Kidney (tissue), 14 donors: Measurements from ENCODE around the gene MAMSTR. TPM values are rescaled to one million over a fixed set of nuclear protein-coding genes. Genes with fewer than 3 reads are reported as not detected.

ENCODE experiments used
- DNase-seq, 5 donors: peaks; one replicate each; pipeline ENCODE4 v3.0.0-alpha.2; 2013 to 2020
- FAIRE-seq: peaks from 2 replicates; lab custom pipeline; 2012; peaks lifted over from hg19 to GRCh38; lab: Jason Lieb, UNC
- H3K27ac ChIP-seq, 2 donors: one replicate each; pipeline ENCODE4 v1.7.0; 2013; ENCODE audit warnings: low read depth in 2 of 2, low read length in 2 of 2, inconsistent platforms in 1 of 2
- H3K27me3 ChIP-seq: one replicate; pipeline ENCODE4 v1.7.1; 2013; ENCODE audit warnings: low read length, inconsistent platforms; ENCODE audit not compliant: control insufficient read depth, insufficient read depth
- H3K36me3 ChIP-seq, 3 donors: one replicate each; pipeline versions ENCODE4 v1.7.0 to v1.7.1; 2013; ENCODE audit warnings: low read length in 3 of 3, control low read depth in 1 of 3, inconsistent platforms in 1 of 3; ENCODE audit not compliant: insufficient read depth in 3 of 3, control insufficient read depth in 2 of 3
- H3K4me1 ChIP-seq, 3 donors: one replicate each; pipeline versions ENCODE4 v1.7.0 to v1.7.1; 2013; ENCODE audit warnings: low read length in 3 of 3, inconsistent platforms in 1 of 3, low read depth in 1 of 3; ENCODE audit not compliant: control insufficient read depth in 2 of 3, insufficient read depth in 2 of 3
- H3K4me3 ChIP-seq, 3 donors: one replicate each; pipeline versions ENCODE4 v1.7.0 to v1.8.1; 2013; ENCODE audit warnings: low read length in 3 of 3, control low read depth in 1 of 3, inconsistent platforms in 1 of 3
- H3K9ac ChIP-seq, 3 donors: one replicate each; pipeline versions ENCODE4 v1.7.0 to v1.7.1; 2013; ENCODE audit warnings: low read length in 3 of 3, control low read depth in 1 of 3, inconsistent platforms in 1 of 3
- H3K9me3 ChIP-seq, 3 donors: one replicate each; pipeline versions ENCODE4 v1.7.0 to v1.7.1; 2013; ENCODE audit warnings: low read length in 3 of 3, control low read depth in 1 of 3, inconsistent platforms in 1 of 3; ENCODE audit not compliant: control insufficient read depth in 2 of 3, insufficient read depth in 1 of 3
- intact Hi-C: fragments of 100-400 bp; cut with DNase I; formaldehyde crosslinking; loops from one replicate; pipeline ENCODE4 v1.11.1; 2022
- polyA plus RNA-seq: library from polyadenylated mRNA; stranded (reverse); fragments of 350-450 nt; fragmentation: Illumina TruSeq; extraction: RNeasy Lipid Tissue Mini Kit (QIAGEN cat#74804); gene quantifications from one replicate; pipeline ENCODE4 v1.2.3, GENCODE V29; 2014; ENCODE audit warnings: low read depth, low replicate concordance; ENCODE audit not compliant: insufficient read depth
- total RNA-seq: library from RNA; stranded (reverse); fragmentation: NEBNext Ultra II Directional; extraction: Animal tissue kit (Norgen Biotek cat#: 25700); gene quantifications from one replicate; pipeline ENCODE4 v1.2.1, GENCODE V29; 2021
- TF ChIP-seq, protein P1 (sequence below): IDR thresholded peaks from 3 replicates; pipeline ENCODE4 v1.5.1; 2012; ENCODE audit warnings: mild to moderate bottlenecking, moderate library complexity, borderline replicate concordance; ENCODE audit not compliant: insufficient read depth; ENCODE audit errors: extremely low read depth
- donor health status: control.
- donor health status: control.
- donor health status: control.
- donor health status: control.
- donor health status: control.
- donor health status: DM: yes; HTN: yes; CAD: no.
- donor health status: Normal renal cell carcinoma (clear cell type).

The MAMSTR gene
- total and polyA plus RNA-seq, 2 donors from 2014 or later: 2.2 to 3.6 TPM

DNA sequence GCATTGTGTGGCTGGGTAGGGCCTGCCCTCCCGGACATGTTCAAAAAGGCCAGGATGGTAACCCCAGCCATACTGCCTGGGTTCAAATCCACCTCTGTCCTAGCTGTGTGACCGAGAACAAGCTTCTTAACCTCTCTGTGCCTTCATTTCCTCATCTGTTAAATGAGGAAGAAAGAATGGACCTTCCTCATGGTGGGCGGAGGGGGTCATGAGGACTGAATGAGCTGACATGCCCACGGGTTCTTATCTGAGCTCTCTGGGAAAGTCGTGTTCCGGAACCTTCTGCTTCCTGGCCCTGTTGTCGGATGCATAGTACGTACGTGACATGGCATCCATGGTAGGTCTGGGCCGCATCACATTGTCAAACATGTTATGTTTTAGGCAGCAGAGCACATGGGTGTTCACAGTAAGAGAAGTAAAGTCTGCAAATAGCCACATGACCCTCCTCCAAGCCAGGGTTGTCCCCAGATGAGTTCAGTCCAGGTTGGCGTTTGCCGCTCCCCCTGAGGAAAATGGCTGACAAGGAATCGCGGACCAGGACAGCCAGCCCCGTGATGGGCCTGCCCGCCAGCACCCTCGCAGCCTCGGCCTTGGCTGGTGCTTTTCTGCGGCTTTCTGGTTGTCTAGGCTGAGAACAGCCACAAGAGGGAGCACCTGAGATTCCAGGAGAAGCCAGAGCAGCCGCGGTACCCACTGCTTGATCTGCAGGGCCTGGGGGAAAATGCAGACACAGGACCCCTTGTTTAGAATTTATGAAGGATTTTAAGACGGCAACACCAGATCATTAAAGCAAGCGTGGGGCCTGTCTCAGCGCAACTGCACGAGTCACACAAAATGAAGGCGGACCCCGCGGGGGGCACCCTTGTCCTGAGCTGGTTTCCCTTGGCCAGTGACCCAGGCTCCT, 44.4 kb downstream of the MAMSTR start:
- peaks cover 0 to 4% (median 0%) of the 10 kb centered on the region in 3 donors for H3K4me1 ChIP-seq
- no peaks in the 10 kb centered on the region for H3K9me3 ChIP-seq
- no peak for FAIRE-seq
- H3K4me3 ChIP-seq: no peak overlapping the region
- peak overlapping the region in 1 of 2 donors; percentile 5 for H3K27ac ChIP-seq
- TF ChIP-seq, protein P1, sequence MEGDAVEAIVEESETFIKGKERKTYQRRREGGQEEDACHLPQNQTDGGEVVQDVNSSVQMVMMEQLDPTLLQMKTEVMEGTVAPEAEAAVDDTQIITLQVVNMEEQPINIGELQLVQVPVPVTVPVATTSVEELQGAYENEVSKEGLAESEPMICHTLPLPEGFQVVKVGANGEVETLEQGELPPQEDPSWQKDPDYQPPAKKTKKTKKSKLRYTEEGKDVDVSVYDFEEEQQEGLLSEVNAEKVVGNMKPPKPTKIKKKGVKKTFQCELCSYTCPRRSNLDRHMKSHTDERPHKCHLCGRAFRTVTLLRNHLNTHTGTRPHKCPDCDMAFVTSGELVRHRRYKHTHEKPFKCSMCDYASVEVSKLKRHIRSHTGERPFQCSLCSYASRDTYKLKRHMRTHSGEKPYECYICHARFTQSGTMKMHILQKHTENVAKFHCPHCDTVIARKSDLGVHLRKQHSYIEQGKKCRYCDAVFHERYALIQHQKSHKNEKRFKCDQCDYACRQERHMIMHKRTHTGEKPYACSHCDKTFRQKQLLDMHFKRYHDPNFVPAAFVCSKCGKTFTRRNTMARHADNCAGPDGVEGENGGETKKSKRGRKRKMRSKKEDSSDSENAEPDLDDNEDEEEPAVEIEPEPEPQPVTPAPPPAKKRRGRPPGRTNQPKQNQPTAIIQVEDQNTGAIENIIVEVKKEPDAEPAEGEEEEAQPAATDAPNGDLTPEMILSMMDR: peak; percentile 84
- H3K9ac ChIP-seq: peak overlapping the region in 1 of 3 donors; percentile 38
- no peaks in the 10 kb centered on the region for H3K36me3 ChIP-seq
- peak; percentile 86 to 94 (median 91) for DNase-seq
- no peaks in the 10 kb centered on the region for H3K27me3 ChIP-seq
- intact Hi-C loops: no loop called here

DNA sequence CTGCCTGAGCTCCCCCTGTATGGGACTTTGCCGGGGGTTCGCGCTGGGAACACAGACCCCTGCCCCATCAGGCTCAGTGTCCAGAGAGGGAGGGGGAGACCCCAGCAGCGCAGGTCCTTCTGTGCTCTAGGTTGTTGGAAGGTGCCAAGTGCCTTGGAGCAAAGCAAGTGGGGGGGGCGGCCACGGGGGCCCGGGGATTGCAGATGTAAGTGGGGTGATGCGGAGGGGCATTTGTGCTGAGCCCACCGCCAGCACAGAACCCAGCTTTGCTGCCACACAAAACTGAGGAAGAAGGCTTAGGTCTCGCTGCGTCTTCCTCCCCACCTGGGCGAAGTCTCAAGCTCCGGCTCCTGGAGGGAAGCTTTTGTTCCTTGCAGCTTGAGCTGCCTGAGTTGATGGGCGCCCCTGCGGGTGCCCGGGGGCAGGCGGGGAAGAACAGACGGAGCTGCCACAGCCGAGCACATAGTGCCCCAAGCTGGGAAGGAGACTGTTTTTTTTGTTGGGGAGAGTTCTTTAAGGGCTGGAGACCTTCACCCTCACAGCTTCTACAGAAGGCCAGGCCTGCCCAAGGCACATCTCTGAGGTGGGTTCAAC, 45.2 kb downstream of the MAMSTR start:
- intact Hi-C loops: no loop called here
- H3K36me3 ChIP-seq: no peaks in the 10 kb centered on the region
- no peaks in the 10 kb centered on the region for H3K9me3 ChIP-seq
- DNase-seq (no peak), FAIRE-seq (no peak)
- H3K27me3 ChIP-seq: no peaks in the 10 kb centered on the region
- no peak overlapping the region for H3K4me3 ChIP-seq
- H3K9ac ChIP-seq: no peak overlapping the region
- TF ChIP-seq, protein P1: no peak
- H3K4me1 ChIP-seq: peaks cover 0 to 4% (median 0%) of the 10 kb centered on the region in 3 donors
- H3K27ac ChIP-seq: peak overlapping the region in 1 of 2 donors; percentile 5

DNA sequence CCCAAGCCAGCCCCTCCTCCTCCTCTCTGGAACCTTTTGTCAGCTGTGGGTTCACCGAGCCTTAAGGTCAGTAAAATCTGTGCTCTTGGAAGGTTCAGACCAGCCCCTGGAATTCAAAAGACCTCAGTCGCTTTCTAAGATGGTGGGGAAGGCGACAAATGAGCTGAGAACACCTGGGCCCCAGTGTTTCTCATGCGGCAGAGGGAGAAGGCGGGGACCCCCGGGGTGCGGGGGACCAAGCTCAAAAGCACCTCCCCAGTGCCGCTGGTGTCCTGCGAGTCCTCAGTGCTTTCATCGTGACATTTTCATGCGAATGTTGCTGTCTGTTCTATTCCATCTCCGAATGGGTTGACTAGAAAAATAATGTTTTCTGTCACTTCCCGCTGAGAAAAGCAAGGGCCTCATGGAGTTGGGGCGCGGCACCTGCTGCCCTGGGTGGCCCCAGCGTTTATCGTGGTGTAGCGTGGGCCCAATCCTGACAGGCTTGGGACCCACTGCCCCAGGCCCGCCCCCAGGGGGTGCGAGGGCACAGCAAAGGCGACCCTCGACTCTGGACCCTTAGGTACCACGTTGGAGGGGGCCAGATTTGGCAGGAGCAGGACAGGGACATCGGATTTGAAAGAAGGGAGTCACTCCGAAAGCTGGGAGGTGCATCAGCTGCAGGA, 46.0 kb downstream of the MAMSTR start:
- H3K4me3 ChIP-seq: no peak overlapping the region
- no peak for DNase-seq
- no peaks in the 10 kb centered on the region for H3K27me3 ChIP-seq
- TF ChIP-seq, protein P1: no peak
- no peaks in the 10 kb centered on the region for H3K36me3 ChIP-seq
- no peaks in the 10 kb centered on the region for H3K9me3 ChIP-seq
- H3K9ac ChIP-seq: no peak overlapping the region
- FAIRE-seq: no peak
- intact Hi-C loops: no loop called here
- peaks cover 0 to 4% (median 0%) of the 10 kb centered on the region in 3 donors for H3K4me1 ChIP-seq
- no peak overlapping the region for H3K27ac ChIP-seq
